Measurements from ENCODE around the gene ZSCAN30.

Gene ZSCAN30

DNA sequence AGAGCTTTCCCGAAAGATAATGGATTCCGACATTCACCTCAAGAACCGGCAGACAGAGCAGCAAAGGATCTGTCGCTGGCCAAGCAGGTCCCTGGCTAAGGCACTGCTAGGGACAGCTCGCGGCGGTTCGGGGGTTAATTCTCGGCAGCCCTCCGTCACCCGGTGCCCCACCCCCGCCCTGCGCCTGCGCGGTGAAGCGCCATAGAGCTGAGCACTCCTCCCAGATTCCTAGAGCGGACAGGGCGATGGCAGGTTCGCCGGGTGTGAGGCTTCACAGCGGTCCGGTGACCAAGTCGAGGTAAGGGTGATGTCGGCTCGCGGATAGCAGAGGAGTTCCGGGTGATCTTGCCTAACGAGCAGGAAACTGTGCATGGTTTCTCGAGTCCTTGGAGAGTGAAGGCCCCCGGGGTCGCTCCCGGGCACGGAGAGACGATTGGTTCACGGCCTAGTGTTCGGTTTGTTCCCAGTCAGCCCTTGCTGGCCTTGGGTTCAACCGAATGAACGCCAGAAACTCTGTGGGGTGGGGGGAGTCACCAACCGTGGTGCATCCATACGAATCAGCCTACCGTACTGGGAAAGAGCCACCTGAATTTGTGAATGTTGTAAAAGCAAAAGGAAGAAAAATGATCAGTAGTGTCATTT lies at the start of gene ZSCAN30:
Gene ZSCAN30, minus strand, starts transcription at position 136 of the 642 bp plus-strand sequence. CDS start 25,877 bp downstream, outside the sequence.
- peak; percentile 86 for DNase-seq

DNA sequence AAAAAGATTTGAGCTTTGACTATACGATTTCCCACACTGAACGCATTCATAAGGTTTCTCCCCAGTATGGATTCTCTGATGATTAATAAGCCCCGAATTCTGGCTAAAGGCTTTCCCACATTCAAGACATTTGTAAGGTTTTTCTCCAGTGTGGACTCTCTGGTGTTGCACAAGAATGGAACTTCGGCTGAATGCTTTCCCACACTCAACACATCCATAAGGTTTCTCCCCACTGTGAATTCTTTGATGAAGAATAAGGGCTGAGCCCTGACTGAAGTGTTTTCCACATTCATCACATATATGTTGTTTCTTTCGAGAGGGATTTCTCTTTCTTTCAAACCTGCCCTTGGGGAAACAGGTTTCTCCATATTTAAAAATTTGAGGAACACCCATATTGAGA lies 47.3 kb upstream of the ZSCAN30 start:
- no peak for DNase-seq

DNA sequence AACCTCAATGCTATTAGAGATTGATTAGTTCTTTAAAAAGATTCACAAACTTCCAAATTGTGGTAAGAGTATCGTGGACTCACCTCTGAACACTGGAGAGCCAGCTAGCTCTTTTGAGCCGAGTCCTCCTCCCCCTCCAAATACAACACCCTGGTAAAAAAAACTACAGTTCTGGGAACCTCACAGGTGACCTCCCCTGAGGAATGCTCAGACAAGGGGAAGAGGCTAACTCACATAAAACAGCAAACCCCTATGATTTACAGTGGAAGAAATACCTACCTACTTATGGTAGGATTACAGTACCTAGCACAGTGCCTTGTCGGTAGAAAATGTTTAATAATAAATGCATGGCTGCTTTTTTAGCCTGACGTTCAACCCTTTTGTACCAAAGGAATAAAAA lies 45.8 kb upstream of the ZSCAN30 start:
- no peak for DNase-seq

DNA sequence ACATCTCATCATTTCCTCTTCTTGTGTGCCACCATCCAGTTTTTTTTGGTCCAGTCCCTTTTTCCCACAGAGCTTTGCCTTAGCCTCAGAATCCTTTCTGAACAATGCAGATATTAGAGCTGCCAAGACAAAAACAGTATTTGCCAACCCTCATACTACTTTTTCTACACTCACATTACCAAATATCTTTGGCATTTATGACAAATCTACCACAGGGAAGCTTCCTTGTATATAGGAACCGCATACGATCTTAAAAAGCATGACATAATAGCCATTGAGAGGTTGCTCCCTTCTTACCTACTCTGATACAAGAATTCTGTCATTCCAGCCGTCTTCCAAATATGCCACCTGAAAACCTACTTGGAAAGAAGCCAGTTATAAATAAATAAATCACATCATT lies 44.8 kb upstream of the ZSCAN30 start:
- no peak for DNase-seq

DNA sequence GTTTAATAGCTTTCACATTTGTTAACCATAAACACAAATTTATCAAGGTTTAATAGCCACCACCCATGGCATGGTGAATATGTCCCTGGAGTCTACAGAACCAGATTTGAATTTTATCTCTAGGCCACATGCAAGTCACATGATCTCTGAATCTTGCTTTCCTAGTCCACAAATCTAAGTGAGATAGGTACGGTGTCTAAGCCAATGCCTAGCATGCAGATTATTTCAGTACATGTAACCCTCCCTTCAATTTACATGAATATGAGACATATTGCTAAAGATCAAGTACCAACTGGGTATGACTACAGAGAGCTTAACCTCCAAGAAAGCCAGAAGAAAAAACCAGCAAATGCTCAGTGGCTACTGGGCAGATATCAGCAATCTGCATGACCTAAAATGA lies 44.2 kb upstream of the ZSCAN30 start:
- DNase-seq = no peak

DNA sequence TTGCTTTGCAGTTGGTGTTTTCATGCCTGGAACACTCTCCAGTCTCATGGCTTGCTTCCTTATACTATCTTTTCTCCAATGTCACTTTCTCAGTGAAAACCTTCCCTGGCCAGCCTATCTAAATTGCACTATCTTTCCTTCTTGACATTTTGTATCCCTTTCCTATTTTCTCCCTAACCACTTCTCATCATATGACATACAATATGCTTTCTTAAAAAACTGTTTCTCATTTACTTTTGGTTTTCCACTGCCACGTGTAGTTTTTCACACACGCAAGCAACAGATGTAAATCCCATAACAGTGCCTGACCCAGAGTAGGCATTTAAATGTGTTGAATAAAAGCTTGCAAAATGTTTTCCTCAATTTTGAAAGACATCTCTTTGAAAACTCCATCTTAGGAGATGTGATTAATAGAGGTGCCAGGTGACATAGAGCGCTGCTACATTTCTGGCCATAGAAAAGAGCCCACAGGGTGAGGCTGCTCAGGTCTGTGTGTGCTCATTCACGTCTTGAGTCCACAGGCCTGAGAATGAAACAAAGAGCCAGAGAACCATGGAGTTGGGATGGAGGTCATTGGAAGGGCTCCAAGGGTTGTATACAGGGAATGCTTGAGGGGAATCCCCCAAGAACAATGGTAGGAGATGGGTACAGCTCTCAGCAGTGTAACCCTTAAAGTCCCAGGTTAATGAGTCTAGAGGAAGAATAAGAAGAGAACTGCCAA lies 41.5 kb upstream of the ZSCAN30 start:
- DNase-seq = no peak

DNA sequence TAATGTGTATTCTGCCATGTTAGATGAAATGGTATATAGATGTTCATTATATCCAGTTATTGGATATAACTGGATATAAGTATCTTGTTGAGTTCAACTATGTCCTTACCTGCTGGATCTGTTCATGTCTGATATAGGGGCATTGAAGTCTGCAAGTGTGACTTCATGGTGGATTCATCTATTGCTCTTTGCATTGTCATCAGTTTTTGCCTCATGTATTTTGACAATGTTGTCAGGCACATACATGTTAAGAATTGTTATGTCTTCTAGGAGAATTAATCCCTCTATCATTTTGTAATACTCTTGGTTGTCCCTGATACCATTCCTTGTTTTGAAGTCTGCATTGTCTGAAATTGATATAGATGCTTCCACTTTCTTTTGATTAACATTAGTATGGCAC lies 38.8 kb upstream of the ZSCAN30 start:
- no peak for DNase-seq

DNA sequence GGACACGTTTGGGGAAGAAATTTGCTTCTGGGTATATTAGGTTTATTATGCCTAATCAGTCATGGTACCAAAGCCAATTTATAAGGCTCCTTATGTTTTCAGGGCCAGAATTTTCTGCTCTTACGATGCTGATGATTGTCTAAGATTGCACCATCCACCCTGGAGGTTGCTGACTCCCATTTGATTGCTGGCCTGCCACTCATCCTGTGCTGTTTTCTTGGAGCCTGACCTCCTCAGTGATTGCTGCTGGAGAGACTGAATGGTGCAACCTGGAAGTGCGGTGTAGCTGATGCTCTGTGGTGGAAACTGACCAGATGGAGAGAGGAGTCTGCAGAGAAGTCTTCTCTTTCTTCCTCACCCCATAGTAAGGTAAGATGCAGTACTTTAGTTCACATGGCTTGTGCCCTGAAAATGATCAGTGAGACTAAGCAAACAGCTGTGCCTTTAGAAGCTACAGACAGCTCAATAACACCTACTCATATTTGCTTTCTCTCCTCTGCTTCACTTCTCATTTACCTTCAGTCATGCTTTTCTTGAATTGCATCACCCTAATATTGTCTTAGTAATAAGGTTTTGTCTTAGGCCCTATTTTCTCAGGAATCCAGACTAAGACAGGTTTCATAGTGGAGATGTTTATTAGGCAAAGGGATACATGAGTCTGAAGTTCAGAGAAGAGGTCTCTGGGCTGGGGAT lies 36.8 kb upstream of the ZSCAN30 start:
- DNase-seq = no peak

DNA sequence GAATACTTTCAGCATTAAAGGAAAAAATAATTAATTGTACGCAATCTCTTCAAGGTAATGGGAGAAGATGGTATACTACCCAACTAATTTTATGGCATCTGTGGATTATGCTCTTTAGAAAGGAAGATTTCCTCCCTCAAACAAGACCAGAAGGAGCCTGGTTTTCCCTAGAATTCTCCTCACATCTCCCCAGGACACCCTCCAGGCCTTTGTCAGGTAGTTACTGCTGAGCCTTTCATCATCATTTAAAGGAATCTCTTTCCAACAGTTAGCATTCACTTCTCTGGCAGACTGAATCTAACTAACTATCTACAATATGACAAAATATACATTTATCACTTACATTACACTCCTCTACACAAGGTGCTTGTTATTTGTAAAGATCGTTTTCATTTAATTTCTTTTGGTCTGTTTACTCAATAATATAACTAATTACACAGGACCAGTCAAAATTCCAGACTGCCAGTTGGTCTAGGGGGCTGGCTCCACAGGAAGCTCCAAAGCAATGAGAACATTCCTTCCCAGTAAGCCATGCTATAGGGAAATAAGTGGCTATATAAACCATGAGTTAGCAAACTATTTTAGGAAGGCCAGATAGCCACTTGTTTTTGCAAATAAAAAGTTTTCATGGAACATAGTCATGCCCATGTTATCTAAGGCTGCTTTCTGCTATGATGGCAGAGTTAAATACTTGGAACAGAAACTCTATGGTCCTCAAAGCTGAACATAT lies 35.1 kb upstream of the ZSCAN30 start:
- DNase-seq = no peak

DNA sequence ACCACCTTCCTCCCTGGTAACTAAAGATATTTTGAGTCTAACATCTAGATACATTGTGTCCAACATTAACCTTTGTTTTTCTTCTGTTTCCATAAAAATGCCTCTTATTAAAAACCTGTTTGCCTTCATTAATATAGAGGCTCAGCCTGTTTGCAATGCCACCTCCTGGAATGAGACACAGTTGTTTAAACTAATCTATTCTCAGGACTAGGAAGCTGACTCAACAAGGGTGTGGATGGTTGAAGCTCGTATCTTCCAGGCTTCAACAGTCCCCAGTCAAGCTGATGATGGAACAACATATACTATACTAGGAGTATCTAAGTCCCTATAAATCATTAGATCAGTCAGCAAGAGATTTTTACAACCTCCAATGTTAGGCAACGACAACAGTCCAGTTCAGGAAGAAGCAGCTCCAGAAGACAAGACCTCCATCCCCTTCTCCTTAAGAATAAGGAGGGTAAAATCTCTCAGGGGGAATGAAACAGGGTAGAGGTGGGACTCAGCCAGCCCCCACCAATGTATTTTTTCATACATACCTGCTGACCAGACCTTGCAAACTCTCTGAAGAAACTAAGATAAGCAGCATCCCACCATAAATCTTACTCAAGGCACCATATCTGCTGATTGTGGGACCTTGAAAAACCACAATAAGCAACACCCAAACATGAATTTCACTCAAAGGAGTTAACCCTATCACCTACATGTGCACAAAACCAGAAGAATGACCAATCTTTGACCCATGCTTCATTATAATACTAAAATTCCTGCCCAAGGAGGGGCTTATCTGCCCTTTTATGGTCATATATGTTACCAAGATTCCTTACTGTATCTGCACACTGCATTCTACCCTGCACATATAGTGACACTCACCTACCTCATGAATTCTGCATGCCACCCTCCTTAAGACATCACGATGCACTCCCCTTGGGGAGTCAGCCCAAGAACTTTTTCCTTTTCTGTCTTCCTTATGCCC lies 32.7 kb upstream of the ZSCAN30 start:
- DNase-seq = no peak

DNA sequence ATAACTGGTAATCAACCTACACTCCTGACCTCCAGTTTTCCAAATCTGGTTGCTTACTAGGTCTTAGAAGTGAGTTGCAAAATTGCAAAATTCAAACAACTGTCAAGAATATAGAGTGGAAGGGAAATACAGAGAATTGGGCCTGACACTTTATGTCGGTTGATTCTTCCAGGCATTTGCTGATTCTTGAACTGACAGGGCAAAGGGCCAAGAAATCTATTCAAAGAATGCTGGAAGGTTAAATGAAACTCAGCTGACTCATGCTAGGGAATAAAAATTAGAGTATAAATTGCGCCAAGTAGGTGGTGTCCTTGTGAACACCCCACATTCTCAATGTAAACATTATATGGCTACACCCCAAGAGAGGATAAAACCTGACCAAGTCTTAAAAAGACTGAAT lies 21.5 kb upstream of the ZSCAN30 start:
- DNase-seq = no peak

DNA sequence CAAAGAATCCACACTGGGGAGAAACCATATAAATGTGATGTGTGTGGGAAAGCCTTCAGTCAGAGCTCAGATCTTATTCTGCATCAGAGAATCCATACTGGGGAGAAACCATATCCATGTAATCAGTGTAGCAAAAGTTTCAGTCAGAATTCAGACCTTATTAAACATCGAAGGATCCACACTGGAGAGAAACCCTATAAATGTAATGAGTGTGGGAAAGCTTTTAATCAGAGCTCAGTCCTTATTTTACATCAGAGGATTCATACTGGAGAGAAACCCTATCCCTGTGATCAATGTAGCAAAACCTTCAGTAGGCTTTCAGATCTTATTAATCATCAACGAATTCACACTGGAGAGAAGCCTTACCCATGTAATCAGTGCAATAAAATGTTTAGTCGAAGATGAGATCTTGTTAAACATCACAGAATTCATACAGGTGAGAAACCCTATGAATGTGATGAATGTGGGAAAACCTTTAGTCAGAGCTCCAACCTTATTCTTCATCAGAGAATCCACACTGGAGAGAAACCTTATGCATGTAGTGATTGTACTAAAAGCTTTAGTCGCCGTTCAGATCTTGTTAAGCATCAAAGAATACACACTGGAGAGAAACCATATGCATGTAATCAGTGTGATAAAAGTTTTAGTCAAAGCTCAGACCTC lies 16.7 kb upstream of the ZSCAN30 start:
- no peak for DNase-seq

DNA sequence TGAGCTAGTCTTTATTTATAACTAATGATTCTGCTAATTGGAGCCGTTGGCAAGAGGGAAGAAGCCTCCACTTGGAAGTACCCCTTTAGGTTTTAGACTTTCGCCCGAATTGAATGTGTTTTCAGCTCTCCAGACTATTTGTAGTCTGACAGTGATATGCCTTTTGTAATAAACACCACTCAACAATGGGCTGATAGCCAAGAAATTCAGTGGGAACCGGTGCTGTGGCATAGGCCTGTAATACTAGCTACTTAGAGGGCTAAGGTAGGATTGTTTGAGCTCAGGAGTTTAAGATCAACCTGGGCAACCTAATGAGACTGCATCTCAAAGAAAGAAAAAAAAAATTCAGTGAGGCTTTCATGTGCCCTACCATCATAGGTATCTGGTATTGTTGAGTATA lies 13.6 kb upstream of the ZSCAN30 start:
- DNase-seq = no peak

DNA sequence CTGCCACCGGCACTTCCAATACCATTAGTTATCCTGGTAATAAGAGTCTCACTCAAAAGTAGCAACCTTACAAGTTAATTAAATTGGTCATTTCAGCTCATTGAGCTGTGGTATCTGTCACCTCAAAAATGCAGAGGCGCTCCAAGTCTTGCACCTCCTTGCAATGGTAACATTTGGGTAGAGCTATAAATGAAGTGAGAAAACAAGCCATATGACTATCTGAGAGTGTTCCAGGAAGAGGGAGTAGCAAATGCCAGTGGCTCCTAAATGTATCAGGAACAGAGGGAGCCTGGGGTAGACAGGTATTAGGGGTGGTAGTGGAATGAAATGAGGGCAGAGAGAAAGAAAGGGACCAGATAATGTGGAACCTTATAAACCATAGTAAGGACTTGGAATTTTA lies 6.0 kb upstream of the ZSCAN30 start:
- DNase-seq = no peak

DNA sequence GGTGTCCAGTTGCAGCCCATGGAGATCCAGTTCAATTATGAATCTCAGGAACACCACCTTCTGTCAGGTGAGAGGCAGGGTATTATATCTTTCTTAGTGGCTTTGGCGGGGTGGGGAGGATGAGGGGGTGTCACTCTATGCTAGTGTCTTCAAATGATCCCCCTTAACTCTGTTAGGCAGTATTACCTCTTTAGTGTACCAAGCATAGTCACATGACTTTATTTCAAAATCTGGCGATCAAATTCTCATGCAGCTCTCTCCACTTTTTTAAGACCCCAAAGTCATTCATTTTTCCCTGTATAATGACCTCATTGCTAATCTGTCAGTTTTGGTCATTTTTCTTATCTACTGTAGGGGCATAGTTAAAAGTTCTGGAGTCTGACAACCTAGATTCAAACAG lies 1.1 kb upstream of the ZSCAN30 start:
- no peak for DNase-seq

DNA sequence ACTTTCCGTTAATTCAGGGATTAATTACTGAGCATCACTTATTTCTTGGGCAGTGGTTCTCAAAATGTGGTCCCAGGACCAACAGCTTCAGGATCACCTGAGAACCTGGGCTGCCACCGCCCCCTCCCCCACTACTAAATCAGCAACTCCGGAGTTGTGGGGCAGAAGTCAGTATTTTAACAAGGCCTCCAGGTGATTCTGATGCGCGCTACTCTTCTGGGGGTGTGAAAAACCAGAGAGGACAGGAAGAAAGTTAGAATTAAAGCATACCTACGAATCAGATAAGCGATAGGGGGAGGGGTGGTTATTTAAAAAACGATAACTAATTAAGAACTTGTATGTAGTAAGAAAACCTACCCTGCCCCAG lies 319 bp downstream of the ZSCAN30 start:
- DNase-seq = no peak

DNA sequence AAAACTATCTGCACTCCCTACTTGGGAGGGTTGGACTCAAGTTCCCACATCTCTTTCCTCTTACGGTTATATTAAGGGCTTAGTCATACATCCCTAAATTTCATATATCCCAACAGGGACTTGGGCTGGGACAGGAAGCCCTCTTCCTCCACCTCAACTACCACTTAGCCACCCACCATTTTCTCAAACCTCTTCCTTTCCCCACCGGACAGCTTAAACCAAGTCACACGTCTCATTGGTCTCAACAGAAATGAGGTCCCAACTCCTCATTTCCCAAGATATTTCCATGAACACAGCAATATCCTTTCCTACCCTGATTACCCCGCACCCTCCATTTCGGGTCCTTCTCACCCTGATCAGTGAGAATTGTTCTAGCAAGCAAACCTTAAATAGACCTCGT lies 736 bp downstream of the ZSCAN30 start:
- DNase-seq = no peak

DNA sequence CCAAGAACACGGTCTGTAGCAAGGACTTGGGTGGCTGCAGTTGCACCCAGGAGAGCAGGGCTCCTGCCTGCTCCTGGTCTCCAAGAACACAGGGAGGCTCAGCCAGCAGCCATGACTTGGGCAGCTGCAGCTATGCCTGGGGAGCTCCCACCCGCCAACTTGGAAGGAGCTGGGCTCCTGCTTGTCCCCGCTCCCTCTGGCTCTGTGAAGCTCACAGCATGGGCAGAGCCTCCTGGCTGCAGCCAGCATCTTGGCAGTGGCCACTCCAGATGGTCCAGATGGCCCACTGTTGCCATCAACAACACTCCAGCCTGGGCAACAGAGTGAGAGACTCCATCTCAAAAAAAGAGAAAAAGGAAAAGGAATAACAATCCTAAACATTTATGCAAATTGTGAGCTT lies 5.2 kb downstream of the ZSCAN30 start:
- DNase-seq = no peak

DNA sequence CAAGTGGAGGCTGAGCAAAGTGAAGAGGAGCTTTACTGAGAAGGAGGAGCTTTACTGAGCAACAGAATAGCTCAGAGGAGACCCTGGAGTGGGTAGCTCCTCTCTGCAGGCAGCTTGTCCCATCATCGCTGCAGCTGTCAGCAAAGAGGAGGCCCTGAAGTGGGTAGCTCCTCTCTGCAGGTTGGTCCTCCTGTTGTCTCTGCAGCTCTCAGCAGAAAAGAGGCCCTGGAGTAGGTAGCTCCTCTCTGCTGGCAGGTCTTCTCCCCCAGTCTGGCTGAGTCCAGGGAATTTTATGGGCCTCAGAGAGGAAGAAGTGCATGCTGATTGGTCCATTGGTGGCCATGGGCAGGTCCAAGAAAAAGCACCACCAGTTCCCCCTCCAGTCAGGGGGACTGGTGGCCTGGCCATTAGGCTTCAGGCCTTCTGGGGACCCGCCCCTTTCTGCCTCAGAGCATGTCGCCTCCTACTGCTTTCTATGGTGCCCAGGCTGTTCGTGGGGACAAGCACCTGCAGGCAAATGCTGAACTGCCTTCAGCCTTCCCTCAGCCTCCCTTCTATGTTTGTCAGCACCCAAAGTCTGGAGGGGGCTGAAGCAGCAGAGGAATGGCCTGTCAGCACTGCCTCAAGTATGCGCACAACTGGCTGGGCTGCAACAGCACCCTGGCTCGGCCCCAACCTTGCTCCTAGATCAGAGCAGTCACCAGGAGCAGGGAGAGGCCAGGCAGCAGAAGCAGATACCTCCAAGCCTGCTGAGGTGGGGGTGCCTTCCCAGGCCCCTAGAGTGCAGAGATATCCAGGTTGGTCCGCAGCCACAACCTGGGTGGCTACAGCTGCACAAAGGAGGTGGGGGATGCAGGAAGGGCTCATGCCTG lies 5.9 kb downstream of the ZSCAN30 start:
- no peak for DNase-seq

DNA sequence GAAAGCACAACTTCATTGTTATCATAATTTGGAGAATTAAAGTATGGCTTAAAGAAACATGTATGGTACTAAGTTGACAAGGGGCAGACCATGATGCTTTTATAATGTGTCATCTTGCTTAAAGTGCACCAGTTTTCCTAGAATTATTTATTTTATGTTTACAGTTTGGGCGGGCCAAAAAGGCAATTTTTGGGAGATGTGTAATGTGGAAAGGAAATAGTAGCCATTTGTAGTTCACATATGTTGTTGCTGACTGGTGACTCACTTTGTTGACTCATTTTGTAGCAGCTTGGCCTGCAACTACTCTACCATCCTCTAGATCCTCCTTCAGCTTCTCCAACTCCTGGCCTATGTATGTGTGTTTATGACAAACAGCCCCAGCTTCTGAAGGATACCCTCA lies 7.7 kb downstream of the ZSCAN30 start:
- no peak for DNase-seq

DNA sequence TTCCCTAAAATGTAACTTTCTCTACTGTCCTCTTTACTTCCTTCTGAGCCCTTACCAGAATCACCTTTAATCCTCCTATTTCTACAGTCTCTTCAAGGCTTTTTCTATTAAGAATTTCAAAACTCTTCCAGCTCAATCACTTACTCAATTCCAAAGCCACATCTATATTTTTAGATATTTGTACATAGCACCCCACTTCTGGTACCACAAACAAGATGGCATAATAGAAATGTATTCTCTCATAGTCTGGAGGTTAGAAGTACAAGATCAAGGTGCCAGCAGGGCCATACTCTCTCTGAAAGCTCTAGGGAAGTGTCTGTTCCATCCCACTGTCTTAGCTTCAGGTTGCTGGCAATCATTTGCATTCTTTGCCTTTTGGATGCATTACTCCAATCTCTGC lies 11.1 kb downstream of the ZSCAN30 start:
- DNase-seq = no peak

Data from DMS 273 treated with DMSO at 0.1 percent for 48 hours (cell line).